Measurements from ENCODE around the gene ZBTB39.

- no peak for TF ChIP-seq CTCF (IDR thresholded peaks at IDR 0.05)
- no peak for TF ChIP-seq POLR2A (IDR thresholded peaks at IDR 0.05)
These were observed 10.0 kb upstream of the ZBTB39 start, which contains the start of gene TAC3 for GRCh38 chr12:57016348-57016747.

All from lower leg skin (tissue), 3 donors.